GM15510 (cell line): ENCODE measurements around the gene BEND2.

Experiments used
- POLR2A ChIP-seq: IDR thresholded peaks from 3 replicates; pipeline ENCODE4 v1.6.1; 2011; ENCODE audit warnings: borderline replicate concordance; ENCODE audit not compliant: insufficient read length; ENCODE audit errors: extremely low read depth

Gene BEND2

DNA sequence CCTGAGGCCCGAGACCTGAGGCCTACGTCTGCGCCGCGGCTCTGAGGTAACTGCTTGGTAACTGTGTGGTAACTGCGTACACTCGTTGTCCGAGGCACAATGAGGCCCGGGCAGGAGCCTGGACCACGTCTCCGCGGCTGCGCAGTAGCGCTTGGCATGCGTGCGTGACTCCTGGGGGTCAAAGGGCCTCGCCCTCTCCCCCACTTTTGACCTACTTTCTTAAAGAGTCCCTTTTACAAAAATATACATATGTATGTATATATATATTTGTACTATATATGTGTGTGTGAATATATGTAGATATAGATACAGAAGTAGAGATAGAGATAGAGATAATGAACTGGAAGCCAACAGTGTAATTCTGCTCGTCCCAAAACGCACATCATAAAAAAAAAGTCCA is at the start of gene BEND2:
BEND2 (minus strand) TSS at position 101 of the 400 bp plus-strand sequence. CDS start 136 bp downstream, outside the sequence.
- TF ChIP-seq POLR2A, result no peak

DNA sequence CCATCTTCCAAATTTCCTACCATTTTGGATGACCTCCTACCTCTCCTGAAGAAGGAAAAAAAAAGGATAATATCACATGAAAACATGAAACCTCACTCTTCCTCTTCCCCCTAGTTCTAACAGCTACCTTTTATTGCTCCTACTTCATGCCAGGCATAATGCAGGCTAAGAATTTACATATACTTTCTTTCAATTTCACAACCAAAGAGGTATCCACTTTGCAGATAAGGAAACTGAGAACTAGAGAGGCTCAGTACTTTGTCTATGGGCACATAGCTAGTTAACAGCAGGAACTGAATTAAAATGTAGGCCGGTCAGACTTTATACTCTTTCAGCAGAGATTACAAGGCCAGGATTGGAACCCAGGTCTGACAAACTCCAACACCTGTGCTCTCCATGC is 34.4 kb upstream of the BEND2 start:
- no peak for TF ChIP-seq POLR2A

- TF ChIP-seq POLR2A, result no peak
Measured at GRCh38 chrX:18252644-18253359, 32.1 kb upstream of the BEND2 start.

- no peak for TF ChIP-seq POLR2A
Measured at GRCh38 chrX:18228069-18228468, 7.4 kb upstream of the BEND2 start.

DNA sequence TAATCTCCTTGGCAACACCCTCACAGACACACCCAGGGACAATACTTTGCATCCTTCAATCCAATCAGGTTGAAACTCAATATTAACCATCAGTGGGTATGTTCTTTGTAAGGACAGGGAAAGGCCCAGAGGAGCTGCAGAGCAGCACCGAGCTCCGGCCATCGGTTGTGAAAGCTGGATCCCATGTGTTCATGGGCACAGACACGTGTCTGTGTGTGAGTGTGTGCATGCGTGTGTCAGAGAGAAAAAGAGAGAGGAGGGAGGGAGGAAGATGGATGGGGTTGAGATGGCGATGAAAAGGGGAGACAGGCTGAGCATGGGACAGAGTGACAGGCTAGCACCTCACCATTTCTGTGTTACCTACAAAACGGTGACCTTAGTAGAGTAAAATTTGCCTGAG is 6.8 kb upstream of the BEND2 start:
- no peak for TF ChIP-seq POLR2A

DNA sequence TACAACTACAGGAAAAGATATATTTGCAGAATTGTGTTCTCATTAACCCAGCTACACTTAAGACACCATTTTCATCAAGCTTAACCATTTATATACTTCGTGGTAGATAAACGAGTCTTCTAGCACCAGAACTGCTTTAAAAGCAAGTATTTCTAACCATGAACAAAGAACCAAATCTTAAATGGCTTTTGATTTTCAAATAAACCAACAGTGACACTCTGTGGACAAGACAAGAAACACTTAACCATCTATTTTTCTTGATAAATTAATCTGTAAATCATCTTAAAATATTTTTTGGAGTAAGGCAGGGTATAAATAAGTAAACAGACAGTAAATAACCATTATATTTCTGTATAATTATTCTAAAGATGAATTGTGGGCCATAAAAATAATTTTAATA is 10.2 kb downstream of the BEND2 start:
- no peak for TF ChIP-seq POLR2A

DNA sequence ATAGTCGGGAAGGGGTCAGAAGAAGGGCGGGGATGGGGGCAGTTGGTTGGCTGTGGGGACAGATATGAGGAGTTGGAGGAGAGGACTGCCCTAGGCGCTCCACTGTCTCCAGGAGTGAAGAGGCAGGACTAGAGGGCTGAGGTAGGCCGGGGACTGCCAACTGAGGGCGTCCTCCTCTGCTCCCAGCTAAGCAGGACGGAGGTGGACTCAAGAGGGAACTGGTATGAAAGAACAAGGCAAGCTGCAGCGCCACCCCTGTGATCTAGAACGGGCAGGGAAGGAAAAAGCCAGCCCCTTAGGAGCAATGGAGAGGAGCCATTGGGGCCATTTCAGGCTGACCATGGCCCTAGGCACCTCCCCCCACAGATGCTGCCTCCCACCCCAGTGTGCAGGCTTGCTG is 14.0 kb downstream of the BEND2 start:
- no peak for TF ChIP-seq POLR2A

- no peak for TF ChIP-seq POLR2A
Measured at GRCh38 chrX:18203631-18204030, 17.1 kb downstream of the BEND2 start.

- no peak for TF ChIP-seq POLR2A
Measured at GRCh38 chrX:18194688-18195087, 26.0 kb downstream of the BEND2 start.

GRCh38 chrX:18179446-18179845 is 41.2 kb downstream of the BEND2 start:
- no peak for TF ChIP-seq POLR2A

- TF ChIP-seq POLR2A, result no peak
Measured at GRCh38 chrX:18174971-18175370, 45.7 kb downstream of the BEND2 start.

GRCh38 chrX:18174209-18174608 is 46.5 kb downstream of the BEND2 start:
- TF ChIP-seq POLR2A, result no peak

DNA sequence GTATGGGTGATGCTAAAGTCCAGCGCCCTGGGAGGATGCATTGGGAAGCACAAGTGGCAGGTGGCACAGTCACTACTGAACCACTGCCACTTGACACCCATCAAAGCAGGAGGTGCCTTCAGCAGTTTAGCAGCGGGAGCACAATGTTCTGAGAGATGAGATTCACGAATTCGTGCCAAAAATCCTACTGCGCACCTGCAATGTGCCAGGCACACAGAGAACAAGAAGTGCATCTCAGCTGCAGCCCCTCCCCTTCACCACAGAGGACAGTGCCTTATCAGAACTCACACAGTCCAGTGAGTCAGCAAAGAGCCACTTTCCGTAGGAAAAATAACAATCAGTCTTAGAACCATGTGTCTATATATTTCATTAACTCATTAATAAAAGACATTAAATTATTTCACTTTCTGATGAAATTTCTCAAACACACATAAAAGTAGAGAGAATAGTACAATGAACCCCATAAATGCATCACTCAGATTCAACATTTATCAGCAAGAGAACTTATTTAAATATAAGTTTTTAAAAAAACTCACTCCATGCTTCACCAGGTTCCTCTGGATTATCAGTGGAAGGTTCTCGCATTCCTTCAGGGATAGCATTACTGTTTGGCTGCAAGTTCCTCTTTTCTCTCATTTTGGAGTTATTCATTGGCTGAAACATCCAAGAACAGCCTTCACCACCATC is 47.0 kb downstream of the BEND2 start:
- no peak for TF ChIP-seq POLR2A

DNA sequence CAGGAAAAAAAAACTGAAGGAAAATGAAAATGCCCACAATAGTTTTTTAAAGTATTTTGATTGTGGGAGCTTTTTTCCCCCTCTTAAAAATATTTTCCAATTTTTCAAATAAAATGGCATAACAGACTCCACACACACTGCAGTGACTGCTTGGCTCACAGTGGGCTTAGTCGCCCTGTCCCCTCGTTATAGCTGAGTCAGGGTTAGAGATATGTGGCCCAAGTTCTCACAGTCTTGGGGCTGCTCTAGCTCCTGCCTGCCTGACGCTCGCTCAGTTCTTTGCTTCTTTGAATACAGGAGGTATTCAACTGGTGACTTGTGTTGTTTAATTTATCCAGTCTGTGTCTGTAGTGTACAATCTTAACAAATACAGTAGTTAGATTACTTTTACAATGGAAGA is 47.7 kb downstream of the BEND2 start:
- TF ChIP-seq POLR2A, result no peak

- TF ChIP-seq POLR2A, result no peak
Measured at GRCh38 chrX:18170910-18171309, 49.8 kb downstream of the BEND2 start.

GRCh38 chrX:18166068-18166467 is 54.6 kb downstream of the BEND2 start:
- no peak for TF ChIP-seq POLR2A
